HG03342 (cell line): Measurements from ENCODE around the gene UBE2L5.

Source experiments
- ATAC-seq: cut with Tn5 transposase; IDR thresholded peaks from one replicate; pipeline ENCODE4 v1.9.1; 2021; ENCODE audit warnings: mild to moderate bottlenecking, moderate library complexity; ENCODE audit not compliant: unreplicated experiment

The UBE2L5 gene

GRCh38 chr13:30422054-30422839 lies at the start of gene UBE2L5:
UBE2L5 (plus strand) TSS chr13:30422493; CDS start chr13:30427991, 5,498 bp downstream.
- peak; percentile 71 for ATAC-seq

GRCh38 chr13:30373727-30374126 lies 48.6 kb upstream of the UBE2L5 start:
- no peak for ATAC-seq

GRCh38 chr13:30375265-30375835 lies 46.9 kb upstream of the UBE2L5 start:
- no peak for ATAC-seq

- peak; percentile 60 for ATAC-seq
Measured at GRCh38 chr13:30376426-30377311, 45.6 kb upstream of the UBE2L5 start.

GRCh38 chr13:30377312-30377685 lies 45.0 kb upstream of the UBE2L5 start:
- ATAC-seq: no peak

GRCh38 chr13:30378191-30378590 lies 44.1 kb upstream of the UBE2L5 start:
- ATAC-seq: no peak

- ATAC-seq: no peak
Measured at GRCh38 chr13:30381049-30381448, 41.2 kb upstream of the UBE2L5 start.

- ATAC-seq: no peak
Measured at GRCh38 chr13:30382836-30383525, 39.3 kb upstream of the UBE2L5 start.

- no peak for ATAC-seq
Measured at GRCh38 chr13:30388406-30389283, 33.6 kb upstream of the UBE2L5 start.

- ATAC-seq: no peak
Measured at GRCh38 chr13:30391956-30392680, 30.2 kb upstream of the UBE2L5 start.

- ATAC-seq: no peak
Measured at GRCh38 chr13:30392681-30393045, 29.6 kb upstream of the UBE2L5 start.

GRCh38 chr13:30394751-30395191 lies 27.5 kb upstream of the UBE2L5 start:
- ATAC-seq: peak; percentile 60

- peak; percentile 60 for ATAC-seq
Measured at GRCh38 chr13:30395192-30396158, 26.8 kb upstream of the UBE2L5 start.

- no peak for ATAC-seq
Measured at GRCh38 chr13:30396434-30397075, 25.7 kb upstream of the UBE2L5 start.

GRCh38 chr13:30398601-30399072 lies 23.7 kb upstream of the UBE2L5 start:
- ATAC-seq: no peak

- ATAC-seq: no peak
Measured at GRCh38 chr13:30400376-30400775, 21.9 kb upstream of the UBE2L5 start.

- no peak for ATAC-seq
Measured at GRCh38 chr13:30401347-30401746, 20.9 kb upstream of the UBE2L5 start.

GRCh38 chr13:30403456-30403855 lies 18.8 kb upstream of the UBE2L5 start:
- ATAC-seq: no peak
